NCI-H2107 treated with DMSO at 0.1 percent for 48 hours (cell line): Measurements from ENCODE around the gene PRRT1B.
A peak's percentile ranks its signal among the peaks of the same experiment; 100 is the strongest.
"Not testable (repeated sequence)": the region's sequence is repeated elsewhere in the genome, so short reads cannot be mapped to it uniquely, and the experiment has no call there.

Experiments used
- DNase-seq: peaks from one replicate; lab custom pipeline; 2025; ENCODE audit not compliant: unreplicated experiment; lab: John Stamatoyannopoulos, UW

The PRRT1B gene

GRCh38 chr9:131545003-131545785, at the start of gene PRRT1B:
PRRT1B (plus strand) TSS chr9:131545523; CDS start chr9:131545616, 93 bp downstream.
- no peak for DNase-seq

- no peak for DNase-seq
Measured at GRCh38 chr9:131495785-131496184, 49.5 kb upstream of the PRRT1B start.

GRCh38 chr9:131496844-131497405, 48.4 kb upstream of the PRRT1B start:
- no peak for DNase-seq

- no peak for DNase-seq
Measured at GRCh38 chr9:131499254-131499767, 46.0 kb upstream of the PRRT1B start.

- no peak for DNase-seq
Measured at GRCh38 chr9:131500377-131500776, 44.9 kb upstream of the PRRT1B start.

- no peak for DNase-seq
Measured at GRCh38 chr9:131500939-131501541, 44.3 kb upstream of the PRRT1B start.

GRCh38 chr9:131502781-131503625, 42.3 kb upstream of the PRRT1B start, which contains the start of gene POMT1:
POMT1 (plus strand) TSS chr9:131502918; CDS start chr9:131504219, 1,301 bp downstream.
- DNase-seq, result peak; percentile 81

GRCh38 chr9:131503626-131504465, 41.5 kb upstream of the PRRT1B start:
- no peak for DNase-seq

- no peak for DNase-seq
Measured at GRCh38 chr9:131505012-131505411, 40.3 kb upstream of the PRRT1B start.

GRCh38 chr9:131511416-131511815, 33.9 kb upstream of the PRRT1B start:
- no peak for DNase-seq

- DNase-seq, result no peak
Measured at GRCh38 chr9:131511880-131512279, 33.4 kb upstream of the PRRT1B start.

GRCh38 chr9:131513177-131513576, 32.1 kb upstream of the PRRT1B start:
- DNase-seq, result no peak

GRCh38 chr9:131515559-131516031, 29.7 kb upstream of the PRRT1B start:
- DNase-seq, result not testable (repeated sequence)

GRCh38 chr9:131516100-131516499, 29.2 kb upstream of the PRRT1B start:
- DNase-seq, result no peak

GRCh38 chr9:131516930-131517329, 28.4 kb upstream of the PRRT1B start:
- DNase-seq, result no peak

GRCh38 chr9:131517761-131518190, 27.5 kb upstream of the PRRT1B start:
- DNase-seq, result no peak

- DNase-seq, result no peak
Measured at GRCh38 chr9:131518553-131518952, 26.8 kb upstream of the PRRT1B start.

GRCh38 chr9:131520503-131520902, 24.8 kb upstream of the PRRT1B start:
- no peak for DNase-seq

- DNase-seq, result no peak
Measured at GRCh38 chr9:131521203-131521602, 24.1 kb upstream of the PRRT1B start.

GRCh38 chr9:131521822-131522221, 23.5 kb upstream of the PRRT1B start:
- no peak for DNase-seq
